H9 (cell line): Measurements from ENCODE around the gene CACNB4. TPM values are rescaled to one million over a fixed set of nuclear protein-coding genes. Genes with fewer than 3 reads are reported as not detected.

ENCODE experiments used
- DNase-seq: peaks from one replicate; pipeline ENCODE4 v3.0.0-alpha.2; 2017
- H2AFZ ChIP-seq: one replicate; pipeline ENCODE4 v1.6.1; 2013; ENCODE audit warnings: mild to moderate bottlenecking, low read length, control low read depth, moderate library complexity
- H2AK5ac ChIP-seq: 2 replicates; pipeline ENCODE4 v1.6.1; 2013; ENCODE audit warnings: low read length, control low read depth, mixed read lengths; ENCODE audit not compliant: insufficient read length
- H2BK120ac ChIP-seq: one replicate; pipeline ENCODE4 v1.6.1; 2013; ENCODE audit warnings: low read depth, mild to moderate bottlenecking, low read length, control low read depth, inconsistent platforms; ENCODE audit not compliant: poor library complexity, severe bottlenecking
- H2BK12ac ChIP-seq: 2 replicates; pipeline ENCODE4 v1.6.1; 2013; ENCODE audit warnings: low read length, control low read depth, mixed read lengths, low read depth; ENCODE audit not compliant: insufficient read length
- H2BK15ac ChIP-seq: 2 replicates; pipeline ENCODE4 v1.6.1; 2013; ENCODE audit warnings: low read depth, low read length, control low read depth
- H2BK20ac ChIP-seq: one replicate; pipeline ENCODE4 v1.6.1; 2013; ENCODE audit warnings: low read depth, mild to moderate bottlenecking, low read length, control low read depth, inconsistent platforms; ENCODE audit not compliant: poor library complexity, severe bottlenecking
- H2BK5ac ChIP-seq: 2 replicates; pipeline ENCODE4 v1.6.1; 2013; ENCODE audit warnings: low read length, control low read depth, mixed read lengths; ENCODE audit not compliant: insufficient read length
- H3K14ac ChIP-seq: 2 replicates; pipeline ENCODE4 v1.6.1; 2013; ENCODE audit warnings: low read length, control low read depth; ENCODE audit not compliant: insufficient read depth
- H3K18ac ChIP-seq: 2 replicates; pipeline ENCODE4 v1.6.1; 2013; ENCODE audit warnings: low read depth, mild to moderate bottlenecking, mixed read lengths, low read length, control low read depth; ENCODE audit not compliant: insufficient read length
- H3K23ac ChIP-seq: 2 replicates; pipeline ENCODE4 v1.6.1; 2013; ENCODE audit warnings: low read length, control low read depth, mixed read lengths, low read depth; ENCODE audit not compliant: insufficient read length
- H3K23me2 ChIP-seq: 2 replicates; pipeline ENCODE4 v1.6.1; 2013; ENCODE audit warnings: low read depth, mild to moderate bottlenecking, mixed read lengths, low read length, control low read depth; ENCODE audit not compliant: insufficient read length, poor library complexity, severe bottlenecking
- H3K27ac ChIP-seq: 2 replicates; pipeline ENCODE4 v1.5.1; 2013; ENCODE audit warnings: low read length, control low read depth, mixed read lengths, low read depth; ENCODE audit not compliant: insufficient read length
- H3K27me3 ChIP-seq: 2 replicates; pipeline ENCODE4 v1.6.1; 2013; ENCODE audit warnings: low read length, control low read depth, inconsistent platforms; ENCODE audit not compliant: insufficient read depth
- H3K4ac ChIP-seq: 2 replicates; pipeline ENCODE4 v1.6.1; 2013; ENCODE audit warnings: low read depth, mild to moderate bottlenecking, control low read depth, inconsistent platforms, low read length, moderate library complexity
- H3K4me1 ChIP-seq: 2 replicates; pipeline ENCODE4 v1.6.1; 2013; ENCODE audit warnings: low read length, control low read depth, inconsistent platforms; ENCODE audit not compliant: insufficient read depth
- H3K4me2 ChIP-seq: 2 replicates; pipeline ENCODE4 v1.6.1; 2013; ENCODE audit warnings: low read length, control low read depth, mixed read lengths; ENCODE audit not compliant: insufficient read length, insufficient read depth
- H3K56ac ChIP-seq: 2 replicates; pipeline ENCODE4 v1.6.1; 2013; ENCODE audit warnings: low read depth, mild to moderate bottlenecking, mixed read lengths, low read length, control low read depth; ENCODE audit not compliant: insufficient read length
- H3K79me1 ChIP-seq: 2 replicates; pipeline ENCODE4 v1.6.1; 2013; ENCODE audit warnings: low read depth, mild to moderate bottlenecking, moderate library complexity, low read length, control low read depth, inconsistent platforms; ENCODE audit not compliant: insufficient read depth, poor library complexity, severe bottlenecking
- H3K79me2 ChIP-seq: 2 replicates; pipeline ENCODE4 v1.6.1; 2013; ENCODE audit warnings: low read length, control low read depth, inconsistent platforms; ENCODE audit not compliant: insufficient read depth
- H3K9ac ChIP-seq: 2 replicates; pipeline ENCODE4 v1.6.1; 2013; ENCODE audit warnings: low read length, control low read depth, mixed read lengths; ENCODE audit not compliant: insufficient read length; ENCODE audit errors: extremely low read depth
- H3K9me3 ChIP-seq: one replicate; pipeline ENCODE4 v1.6.1; 2013; ENCODE audit warnings: low read depth, low read length, inconsistent platforms; ENCODE audit not compliant: control insufficient read depth
- H3T11ph ChIP-seq: one replicate; pipeline ENCODE4 v1.6.1; 2013; ENCODE audit warnings: mild to moderate bottlenecking, low read length, control low read depth, inconsistent platforms
- H4K20me1 ChIP-seq: one replicate; pipeline ENCODE4 v1.6.1; 2013; ENCODE audit not compliant: control insufficient read depth, insufficient read length, insufficient read depth
- H4K5ac ChIP-seq: 2 replicates; pipeline ENCODE4 v1.6.1; 2013; ENCODE audit warnings: low read depth, mild to moderate bottlenecking, mixed read lengths, low read length, control low read depth; ENCODE audit not compliant: insufficient read length
- H4K8ac ChIP-seq: replicated peaks from 2 replicates; pipeline ENCODE4 v1.6.1; 2013; ENCODE audit warnings: low read length, control low read depth, mixed read lengths, low read depth; ENCODE audit not compliant: insufficient read length
- H4K91ac ChIP-seq: 2 replicates; pipeline ENCODE4 v1.6.1; 2013; ENCODE audit warnings: low read depth, mild to moderate bottlenecking, moderate library complexity, mixed read lengths, low read length, control low read depth; ENCODE audit not compliant: insufficient read length
- H3K27ac Mint-ChIP-seq, 3 experiments: 2 replicates in 2 of 3; 3 replicates in 1 of 3; pipeline ENCODE4 v1.8.0; 2020 to 2021; ENCODE audit warnings: mixed read lengths in 3 of 3, mild to moderate bottlenecking in 1 of 3, moderate library complexity in 1 of 3
- H3K27me3 Mint-ChIP-seq: 2 replicates; pipeline ENCODE4 v1.8.0; 2021; ENCODE audit warnings: low read depth, mild to moderate bottlenecking, moderate library complexity, mixed read lengths
- H3K36me3 Mint-ChIP-seq, 3 experiments: 2 replicates in 2 of 3; 3 replicates in 1 of 3; pipeline ENCODE4 v1.8.0; 2020 to 2021; ENCODE audit warnings: low read depth in 3 of 3, mixed read lengths in 3 of 3; ENCODE audit not compliant: insufficient read depth in 1 of 3
- H3K4me1 Mint-ChIP-seq, 2 experiments: 2 replicates each; pipeline ENCODE4 v1.8.0; 2020; ENCODE audit warnings: mixed read lengths in 2 of 2
- H3K4me3 Mint-ChIP-seq, 2 experiments: 2 replicates in 1 of 2; 3 replicates in 1 of 2; pipeline ENCODE4 v1.8.0; 2020 to 2021; ENCODE audit warnings: mild to moderate bottlenecking in 2 of 2, mixed read lengths in 2 of 2, moderate library complexity in 1 of 2
- H3K9me3 Mint-ChIP-seq, 2 experiments: 2 replicates in 1 of 2; 3 replicates in 1 of 2; pipeline ENCODE4 v1.8.0; 2020; ENCODE audit warnings: mild to moderate bottlenecking in 2 of 2, mixed read lengths in 2 of 2, moderate library complexity in 1 of 2
- WGBS: extraction: QIAGEN DNeasy Blood & Tissue Kit; methylation state at CpG from one replicate; pipeline ENCODE4 v1.1.7; 2013; ENCODE audit warnings: missing lambda C conversion rate, low lambda C conversion rate, mixed read lengths; ENCODE audit not compliant: insufficient read length; ENCODE audit errors: extremely low coverage; 5-methylcytosine and 5-hydroxymethylcytosine counted together
- total RNA-seq: library from RNA; stranded (reverse); gene quantifications from 2 replicates; pipeline ENCODE4 v1.2.1, GENCODE V29; 2021
- TF ChIP-seq, protein P1 (sequence below): fragments of 200-600 bp; sonication (generic); conservative IDR thresholded peaks from 3 replicates; pipeline ENCODE4 v1.8.0; 2021; ENCODE audit warnings: antibody characterized with exemption, mild to moderate bottlenecking

The CACNB4 gene
- total RNA-seq, 1 experiment from 2014 or later, result 1.4 TPM

DNA sequence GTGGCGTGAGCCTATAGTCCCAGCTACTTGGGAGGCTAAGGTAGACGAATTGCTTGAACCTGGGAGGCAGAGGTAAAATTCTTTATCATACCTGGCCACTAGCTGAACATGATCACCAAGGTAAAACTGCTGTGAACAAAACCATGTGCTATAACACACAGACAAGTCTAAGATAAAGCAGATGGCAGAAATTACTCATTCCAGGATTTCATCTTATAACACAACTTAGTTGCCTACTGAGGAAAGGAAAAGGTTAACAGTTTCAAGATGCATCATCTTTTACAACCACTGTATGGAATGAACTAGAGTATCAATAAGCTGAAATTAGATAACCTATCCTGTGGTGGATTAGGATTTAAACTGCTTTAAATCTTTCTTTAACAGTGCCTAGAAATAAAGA lies 278.9 kb downstream of the CACNB4 start:
- Histone ChIP-seq H3K23me2 (no peaks in the 10 kb centered on the region), H3K9ac (no peak overlapping the region), H3K27me3 (no peaks in the 10 kb centered on the region), H4K8ac (no peak overlapping the region), H4K91ac (no peak overlapping the region), H3K56ac (no peak overlapping the region), H3K23ac (no peak overlapping the region), H2BK5ac (no peak overlapping the region), H3T11ph (no peak overlapping the region), H3K4ac (no peak overlapping the region), H4K20me1 (no peaks in the 10 kb centered on the region), H3K14ac (no peak overlapping the region), H3K27ac (no peak overlapping the region), H3K4me2 (no peak overlapping the region), H2BK15ac (no peak overlapping the region), H3K9me3 (no peaks in the 10 kb centered on the region), H2BK12ac (no peak overlapping the region), H2AFZ (no peak overlapping the region), H4K5ac (no peak overlapping the region), H3K18ac (no peak overlapping the region), H2BK120ac (no peak overlapping the region), H3K79me1 (peaks cover 3% of the 10 kb centered on the region), H2BK20ac (no peak overlapping the region), H2AK5ac (no peak overlapping the region), H3K4me1 (peaks cover 5% of the 10 kb centered on the region; the same call in 1 of the 2 replicates), H3K79me2 (peaks cover 37% of the 10 kb centered on the region)
- Mint-ChIP-seq H3K36me3 (peaks cover 5 to 14% (median 7%) of the 10 kb centered on the region in 3 experiments; a peak in 4 of 7 replicates), H3K9me3 (no peaks in the 10 kb centered on the region), H3K4me1 (peaks cover 26 to 27% of the 10 kb centered on the region in 2 experiments), H3K27me3 (no peaks in the 10 kb centered on the region), H3K27ac (no peak overlapping the region), H3K4me3 (no peak overlapping the region)
- TF ChIP-seq, protein P1, sequence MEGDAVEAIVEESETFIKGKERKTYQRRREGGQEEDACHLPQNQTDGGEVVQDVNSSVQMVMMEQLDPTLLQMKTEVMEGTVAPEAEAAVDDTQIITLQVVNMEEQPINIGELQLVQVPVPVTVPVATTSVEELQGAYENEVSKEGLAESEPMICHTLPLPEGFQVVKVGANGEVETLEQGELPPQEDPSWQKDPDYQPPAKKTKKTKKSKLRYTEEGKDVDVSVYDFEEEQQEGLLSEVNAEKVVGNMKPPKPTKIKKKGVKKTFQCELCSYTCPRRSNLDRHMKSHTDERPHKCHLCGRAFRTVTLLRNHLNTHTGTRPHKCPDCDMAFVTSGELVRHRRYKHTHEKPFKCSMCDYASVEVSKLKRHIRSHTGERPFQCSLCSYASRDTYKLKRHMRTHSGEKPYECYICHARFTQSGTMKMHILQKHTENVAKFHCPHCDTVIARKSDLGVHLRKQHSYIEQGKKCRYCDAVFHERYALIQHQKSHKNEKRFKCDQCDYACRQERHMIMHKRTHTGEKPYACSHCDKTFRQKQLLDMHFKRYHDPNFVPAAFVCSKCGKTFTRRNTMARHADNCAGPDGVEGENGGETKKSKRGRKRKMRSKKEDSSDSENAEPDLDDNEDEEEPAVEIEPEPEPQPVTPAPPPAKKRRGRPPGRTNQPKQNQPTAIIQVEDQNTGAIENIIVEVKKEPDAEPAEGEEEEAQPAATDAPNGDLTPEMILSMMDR, result no peak
- no peak for DNase-seq
- no CpG with 5 or more reads among the region's 2 CpGs for WGBS
